ENCODE measurements around the gene RGS6.

DNA sequence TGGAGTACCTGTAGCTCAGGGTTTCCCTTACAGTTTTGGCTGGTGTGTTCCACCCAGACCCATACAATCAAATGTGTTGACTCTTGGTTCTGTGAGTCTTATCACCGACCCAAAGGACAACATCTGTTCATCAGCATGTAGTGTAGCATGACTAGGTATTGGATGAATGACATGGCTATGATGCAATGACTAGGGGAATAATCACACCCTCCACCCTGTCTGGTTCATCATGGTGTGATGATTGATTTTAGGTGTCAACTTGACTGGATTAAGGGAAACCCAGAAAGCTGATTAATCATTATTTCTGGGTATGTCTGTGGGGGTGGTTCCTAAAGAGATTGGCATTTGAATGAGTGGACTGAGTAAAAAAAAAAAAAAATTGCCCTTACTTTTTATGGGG lies 650.4 kb downstream of the RGS6 start:
- TF ChIP-seq EZH2phosphoT487 (IDR thresholded peaks at IDR 0.05; ENCODE audit: borderline replicate concordance, low read depth, low read length) = no peak
- TF ChIP-seq, protein P1, sequence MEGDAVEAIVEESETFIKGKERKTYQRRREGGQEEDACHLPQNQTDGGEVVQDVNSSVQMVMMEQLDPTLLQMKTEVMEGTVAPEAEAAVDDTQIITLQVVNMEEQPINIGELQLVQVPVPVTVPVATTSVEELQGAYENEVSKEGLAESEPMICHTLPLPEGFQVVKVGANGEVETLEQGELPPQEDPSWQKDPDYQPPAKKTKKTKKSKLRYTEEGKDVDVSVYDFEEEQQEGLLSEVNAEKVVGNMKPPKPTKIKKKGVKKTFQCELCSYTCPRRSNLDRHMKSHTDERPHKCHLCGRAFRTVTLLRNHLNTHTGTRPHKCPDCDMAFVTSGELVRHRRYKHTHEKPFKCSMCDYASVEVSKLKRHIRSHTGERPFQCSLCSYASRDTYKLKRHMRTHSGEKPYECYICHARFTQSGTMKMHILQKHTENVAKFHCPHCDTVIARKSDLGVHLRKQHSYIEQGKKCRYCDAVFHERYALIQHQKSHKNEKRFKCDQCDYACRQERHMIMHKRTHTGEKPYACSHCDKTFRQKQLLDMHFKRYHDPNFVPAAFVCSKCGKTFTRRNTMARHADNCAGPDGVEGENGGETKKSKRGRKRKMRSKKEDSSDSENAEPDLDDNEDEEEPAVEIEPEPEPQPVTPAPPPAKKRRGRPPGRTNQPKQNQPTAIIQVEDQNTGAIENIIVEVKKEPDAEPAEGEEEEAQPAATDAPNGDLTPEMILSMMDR (conservative IDR thresholded peaks at IDR 0.05; ENCODE audit: low read length) = no peak

Measured in OCI-LY7 (cell line).